ENCODE measurements around the gene CAMKV.
A peak's percentile ranks its signal among the peaks of the same experiment; 100 is the strongest.
"Not testable (repeated sequence)": the region's sequence is repeated elsewhere in the genome, so short reads cannot be mapped to it uniquely, and the experiment has no call there.

The CAMKV gene

DNA sequence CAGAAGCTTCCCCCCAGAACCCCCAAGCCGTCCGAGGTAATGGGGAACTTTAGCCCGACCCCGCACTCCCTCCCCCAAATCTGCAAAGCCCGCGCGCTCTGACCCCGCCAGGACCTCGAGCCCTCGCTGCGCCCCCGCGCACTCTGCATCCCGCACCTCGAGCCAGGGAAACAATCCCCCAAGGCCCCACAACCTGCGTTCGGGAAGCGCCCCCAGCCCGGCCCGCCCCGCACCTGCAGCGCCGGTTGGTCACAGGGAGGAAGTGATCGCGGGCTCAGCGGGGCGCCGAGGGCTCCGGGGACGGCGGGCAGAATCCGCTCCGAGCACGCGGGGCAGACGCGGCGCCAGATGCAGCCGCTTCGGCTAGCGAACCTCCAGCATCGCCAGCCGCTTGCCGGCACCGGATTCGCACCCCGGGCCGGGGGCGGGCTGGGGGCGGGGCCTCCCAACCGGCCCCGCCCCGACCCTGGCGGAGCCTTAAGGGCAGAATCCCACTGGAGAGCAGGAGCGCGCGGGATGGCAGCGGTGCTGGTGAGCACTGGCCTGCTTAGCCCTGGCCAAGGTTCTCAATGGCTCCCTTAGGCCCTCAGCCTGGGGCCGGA lies at the start of gene CAMKV:
Gene CAMKV, minus strand, starts transcription at position 382 of the 602 bp plus-strand sequence. CDS start 7,518 bp downstream, outside the sequence.
- no peak for TF ChIP-seq CTCF (conservative IDR thresholded peaks at IDR 0.05)
- H3K27ac ChIP-seq, result peak within 1 kb of the TSS; percentile 69; the same call in 1 of the 2 replicates

GRCh38 chr3:49917806-49918590 lies 48.3 kb upstream of the CAMKV start:
- H3K27ac ChIP-seq, result not testable (repeated sequence)

DNA sequence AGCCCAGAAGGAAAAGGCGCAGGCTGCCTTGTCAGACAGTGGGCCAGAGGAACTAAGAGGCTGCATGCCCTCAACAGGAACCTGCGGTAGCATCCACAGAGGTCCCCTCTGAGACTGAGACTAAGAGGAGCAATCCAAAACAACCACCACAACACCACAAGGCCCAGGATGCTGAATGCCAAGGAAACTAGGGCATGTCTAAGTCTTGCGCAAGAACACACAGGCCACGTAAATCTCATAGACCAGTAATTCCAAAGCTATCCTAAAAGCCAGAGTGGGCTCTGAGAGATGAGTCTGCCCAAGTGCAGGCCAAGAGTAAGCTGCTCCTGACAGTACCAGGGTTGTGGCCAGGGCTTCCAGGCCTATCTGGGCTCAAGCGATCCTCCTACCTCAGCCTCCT lies 47.0 kb upstream of the CAMKV start:
- TF ChIP-seq CTCF (conservative IDR thresholded peaks at IDR 0.05), result no peak
- no peak overlapping the region for H3K27ac ChIP-seq

- TF ChIP-seq CTCF (conservative IDR thresholded peaks at IDR 0.05), result no peak
- H3K27ac ChIP-seq, result no peak overlapping the region
Observed at GRCh38 chr3:49914906-49915305, 45.2 kb upstream of the CAMKV start.

- TF ChIP-seq CTCF (conservative IDR thresholded peaks at IDR 0.05), result no peak
- no peak overlapping the region for H3K27ac ChIP-seq
Observed at GRCh38 chr3:49912881-49913281, 43.2 kb upstream of the CAMKV start.

DNA sequence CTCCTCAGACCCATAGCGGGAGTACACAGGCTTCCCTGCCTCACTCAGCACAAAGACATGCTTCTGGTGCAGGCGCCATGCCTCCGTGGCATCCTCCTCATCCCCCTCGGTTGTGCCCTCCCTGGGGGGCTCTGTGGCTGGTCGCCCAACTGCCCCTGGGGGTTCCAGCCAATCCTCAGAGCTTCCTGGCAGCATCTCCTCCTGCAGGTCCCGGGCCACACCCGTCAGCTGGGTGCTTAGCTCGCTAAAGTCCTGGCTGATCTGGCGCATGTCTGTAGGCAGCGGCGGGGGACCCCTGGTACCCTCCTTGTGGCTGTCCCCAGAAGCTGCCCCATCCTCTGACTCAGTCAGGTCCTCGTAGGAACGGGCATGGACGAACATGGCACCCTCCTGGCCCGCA lies 41.9 kb upstream of the CAMKV start:
- TF ChIP-seq CTCF (conservative IDR thresholded peaks at IDR 0.05), result no peak

GRCh38 chr3:49911124-49911420 lies 41.4 kb upstream of the CAMKV start:
- no peak for TF ChIP-seq CTCF (conservative IDR thresholded peaks at IDR 0.05)
- no peak overlapping the region for H3K27ac ChIP-seq

More for the DNA sequence above, 41.9 kb upstream of the CAMKV start:
- H3K27ac ChIP-seq, result no peak overlapping the region

Data from VCaP (cell line).